Inferior parietal cortex (tissue), 1 donor: ENCODE data around the gene RIPOR2.
"Not testable (repeated sequence)": the region's sequence is repeated elsewhere in the genome, so short reads cannot be mapped to it uniquely, and the experiment has no call there.

Source experiments
- DNase-seq: peaks from one replicate; pipeline ENCODE4 v3.0.0-alpha.2; 2016; ENCODE audit errors: extremely low spot score

RIPOR2 gene

DNA sequence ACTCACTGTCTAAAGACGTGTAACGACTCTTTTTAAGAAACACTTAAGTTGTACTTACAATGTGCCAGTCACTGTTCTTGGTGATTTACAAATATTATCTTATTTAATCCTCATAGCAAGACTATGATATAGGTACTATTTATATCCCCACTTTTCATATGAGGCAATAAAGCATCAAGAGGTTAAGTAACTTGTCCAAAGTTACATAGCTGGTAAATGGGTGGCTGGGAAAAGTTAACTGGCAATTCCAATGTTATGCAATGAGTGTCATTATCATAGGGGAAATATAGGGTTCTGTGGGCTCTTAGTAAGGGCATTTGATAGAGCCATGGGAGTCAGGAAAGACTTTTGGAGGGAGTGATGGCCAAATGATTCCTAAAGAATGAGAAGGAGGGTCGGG is 21.4 kb upstream of the RIPOR2 start:
- DNase-seq: no peak

DNA sequence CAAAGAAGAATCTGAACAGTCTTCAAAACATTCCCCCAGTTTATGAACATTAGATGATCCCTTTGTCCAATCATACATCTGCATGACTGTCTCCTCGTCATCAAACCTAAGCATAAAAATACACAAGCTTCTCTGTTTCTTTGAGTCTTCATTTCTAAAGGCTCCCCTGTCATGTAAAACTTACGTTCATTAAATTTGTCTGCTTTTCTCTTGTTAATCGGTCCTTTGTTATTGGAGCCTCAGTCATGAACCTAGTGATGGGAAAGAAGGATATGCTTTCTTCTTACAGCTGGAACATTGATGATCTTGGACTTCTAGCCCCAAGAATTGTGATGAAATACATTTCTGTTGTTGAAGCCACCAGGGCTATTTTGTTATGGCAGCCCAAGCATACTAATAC is 18.0 kb upstream of the RIPOR2 start:
- DNase-seq: no peak

DNA sequence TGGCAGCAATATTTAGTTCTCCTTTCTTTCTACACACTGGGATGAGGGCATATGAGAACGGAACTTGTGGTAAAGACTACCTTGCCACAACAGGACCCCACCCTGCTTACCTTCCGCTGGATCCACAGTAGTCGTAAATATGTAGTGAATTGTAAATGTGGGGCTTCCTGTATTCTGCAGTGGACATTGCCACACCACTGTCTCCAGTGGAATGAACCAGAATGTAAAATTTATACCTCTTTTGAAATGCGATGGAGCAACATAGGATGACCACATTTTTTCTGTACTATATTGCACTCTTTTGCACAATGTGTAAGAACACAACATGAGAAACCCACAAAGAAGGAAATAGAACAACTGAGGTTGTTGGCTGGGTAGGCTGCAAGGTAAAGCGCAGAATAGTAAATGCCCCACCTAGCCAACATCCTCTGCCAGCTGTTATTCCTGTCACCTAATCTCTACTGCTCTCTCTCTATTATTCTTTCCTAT is 16.1 kb upstream of the RIPOR2 start:
- DNase-seq: no peak

DNA sequence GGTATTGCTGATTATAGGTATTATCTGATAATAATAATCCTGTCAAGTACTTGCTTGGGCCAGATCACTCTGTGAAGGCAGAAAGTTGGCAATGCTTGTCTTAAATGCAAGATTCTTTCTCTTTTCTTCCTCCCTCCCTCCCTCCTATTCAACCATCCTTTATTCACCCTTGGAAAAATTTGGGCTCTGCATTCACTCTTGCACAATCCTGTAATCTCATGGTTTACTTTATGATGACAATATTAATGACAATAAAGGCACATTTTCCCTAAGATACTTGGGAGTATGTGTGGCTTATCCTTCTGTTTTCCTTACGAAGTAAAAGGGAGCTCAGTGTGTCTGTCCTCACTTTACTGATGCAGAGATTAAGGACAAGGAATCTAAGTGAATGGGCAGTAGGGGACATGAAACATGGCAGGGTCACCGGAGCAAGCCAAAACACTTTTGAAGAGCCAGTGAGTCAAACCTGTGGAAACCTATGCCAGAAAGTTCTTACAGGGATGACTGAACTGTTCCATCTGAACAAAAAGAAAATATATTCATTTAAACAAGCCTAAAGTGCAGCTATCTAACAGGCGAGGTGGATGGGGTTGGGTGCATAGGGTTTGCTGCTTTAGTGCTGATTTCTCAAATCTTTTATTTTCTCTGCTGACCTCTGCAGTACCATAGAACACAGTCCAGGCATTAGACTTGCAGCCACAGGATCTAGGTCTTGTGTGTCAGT is 14.6 kb upstream of the RIPOR2 start:
- DNase-seq: no peak

DNA sequence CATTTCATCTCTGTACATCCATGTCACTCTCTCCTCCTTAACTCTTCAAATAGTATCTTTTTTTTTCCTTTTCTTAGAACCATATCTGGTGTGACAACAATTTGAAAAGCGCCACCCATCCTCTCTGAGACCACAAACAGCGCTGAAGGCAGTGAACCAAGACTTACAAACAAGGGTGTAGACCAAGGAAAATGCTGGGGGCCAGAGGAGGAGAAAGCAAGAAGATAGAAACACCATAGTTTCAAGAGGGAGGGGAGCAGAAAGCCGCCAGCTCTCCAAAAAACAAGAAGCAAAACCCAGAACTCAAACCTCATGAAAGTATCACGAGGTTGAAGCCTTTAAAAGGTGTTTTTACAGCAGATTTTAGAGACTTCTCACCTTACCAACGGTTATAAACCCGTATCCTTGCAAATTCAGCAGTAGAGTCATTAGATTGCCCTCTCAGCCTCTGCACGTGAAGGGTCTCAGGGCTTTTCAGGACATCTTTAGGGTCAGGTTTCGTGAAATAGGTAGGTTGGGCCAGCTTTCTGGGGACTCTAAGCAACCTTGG is 13.3 kb upstream of the RIPOR2 start:
- no peak for DNase-seq

DNA sequence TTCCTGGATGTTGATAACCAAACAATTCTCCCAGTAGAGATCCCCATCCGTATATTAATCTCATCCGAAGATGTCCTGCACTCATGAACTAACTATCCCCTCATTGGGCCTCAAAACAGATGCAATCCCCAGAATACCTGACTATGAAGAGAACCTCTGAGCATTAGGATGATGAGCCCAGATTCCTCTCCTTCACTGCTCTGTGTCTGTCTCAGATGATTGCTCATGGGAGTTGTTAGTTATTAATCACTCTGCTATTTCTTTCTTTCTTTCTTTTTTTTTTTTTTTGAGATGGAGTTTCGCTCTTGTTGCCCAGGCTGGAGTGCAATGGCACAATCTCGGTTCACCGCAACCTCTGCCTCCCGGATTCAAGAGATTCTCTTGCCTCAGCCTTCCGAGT is 12.5 kb upstream of the RIPOR2 start:
- not testable (repeated sequence) for DNase-seq

DNA sequence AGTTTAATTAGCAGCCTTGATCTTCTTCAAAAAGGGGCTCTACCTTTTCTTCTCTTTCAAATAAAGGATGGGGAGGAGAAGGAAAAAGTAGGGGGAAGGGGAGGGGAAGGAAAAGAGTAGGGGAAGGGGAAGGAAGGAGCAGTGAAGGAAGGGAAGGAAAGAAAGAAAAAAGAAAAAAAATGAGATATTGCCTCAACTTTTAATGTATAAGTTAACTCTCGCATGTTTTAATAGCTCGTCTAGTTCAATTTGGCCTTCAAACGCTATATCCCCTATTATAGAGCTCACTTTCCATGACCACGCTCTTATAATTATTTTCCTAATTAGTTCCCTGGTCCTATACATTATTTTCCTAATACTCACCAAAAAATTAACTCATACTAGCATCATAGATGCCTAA is 11.9 kb upstream of the RIPOR2 start:
- DNase-seq: no peak

DNA sequence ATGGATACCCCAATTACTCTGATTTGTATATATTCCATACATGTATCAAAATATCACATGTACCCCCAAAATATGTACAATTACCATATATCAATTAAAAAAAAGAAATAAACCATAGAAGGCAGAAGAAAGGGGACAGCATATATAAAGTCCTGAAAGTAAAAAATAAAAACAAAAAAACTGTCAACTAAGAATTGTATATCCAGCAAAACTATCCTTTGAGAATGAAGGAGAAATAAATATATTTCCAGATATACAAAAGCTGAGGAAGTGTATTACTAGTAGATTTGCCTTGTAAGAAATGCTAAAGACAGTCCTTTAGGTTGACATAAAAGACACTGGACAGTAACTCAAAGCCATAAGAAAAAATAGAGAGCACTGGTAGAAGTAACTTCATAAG is 9.3 kb upstream of the RIPOR2 start:
- no peak for DNase-seq

DNA sequence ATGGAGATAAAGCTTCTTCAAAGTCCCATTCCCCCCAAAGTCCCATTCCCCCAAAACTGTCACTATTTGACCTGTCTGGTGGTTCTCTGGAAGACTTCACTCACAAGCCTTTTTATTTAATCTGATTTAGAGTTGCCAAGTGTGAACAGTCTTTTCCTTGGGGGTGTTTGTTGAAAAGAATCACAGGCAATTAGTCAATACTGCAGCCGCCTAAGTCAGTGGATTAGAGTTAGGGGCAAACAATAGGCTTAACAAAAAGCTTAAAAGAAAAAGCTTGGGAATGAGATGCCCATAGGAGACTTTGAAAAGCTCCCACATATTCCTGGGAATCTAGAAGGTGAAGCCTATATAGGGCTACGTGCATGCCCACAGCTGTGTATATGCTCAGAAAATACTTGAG is 8.0 kb upstream of the RIPOR2 start:
- no peak for DNase-seq

DNA sequence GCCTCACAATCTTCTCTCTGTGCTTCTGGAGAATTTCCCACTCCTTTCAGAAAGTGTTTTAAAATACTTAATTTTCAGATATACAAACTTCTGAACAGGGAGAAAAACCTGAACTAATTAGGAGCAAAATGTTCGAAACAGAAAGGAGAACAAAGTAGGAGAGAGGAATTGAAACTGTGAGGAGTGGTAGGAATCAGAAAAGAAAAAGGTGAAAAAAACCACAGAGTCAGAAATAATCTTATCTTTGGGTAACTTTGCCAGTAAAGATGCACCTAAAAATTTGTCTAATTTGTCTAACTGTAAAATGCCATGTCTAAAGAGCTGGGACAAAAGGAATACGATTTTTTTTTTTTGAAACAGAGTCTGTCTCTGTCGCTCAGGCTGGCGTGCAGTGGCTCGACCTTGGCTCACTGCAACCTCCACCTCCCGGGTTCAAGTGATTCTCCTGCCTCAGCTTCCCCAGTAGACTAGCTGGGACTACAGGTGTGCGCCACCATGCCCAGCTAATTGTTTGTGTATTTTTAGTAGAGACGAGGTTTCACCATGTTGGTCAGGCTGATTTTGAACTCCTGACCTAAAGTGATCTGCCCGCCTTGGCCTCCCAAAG is 4.7 kb upstream of the RIPOR2 start:
- no peak for DNase-seq

DNA sequence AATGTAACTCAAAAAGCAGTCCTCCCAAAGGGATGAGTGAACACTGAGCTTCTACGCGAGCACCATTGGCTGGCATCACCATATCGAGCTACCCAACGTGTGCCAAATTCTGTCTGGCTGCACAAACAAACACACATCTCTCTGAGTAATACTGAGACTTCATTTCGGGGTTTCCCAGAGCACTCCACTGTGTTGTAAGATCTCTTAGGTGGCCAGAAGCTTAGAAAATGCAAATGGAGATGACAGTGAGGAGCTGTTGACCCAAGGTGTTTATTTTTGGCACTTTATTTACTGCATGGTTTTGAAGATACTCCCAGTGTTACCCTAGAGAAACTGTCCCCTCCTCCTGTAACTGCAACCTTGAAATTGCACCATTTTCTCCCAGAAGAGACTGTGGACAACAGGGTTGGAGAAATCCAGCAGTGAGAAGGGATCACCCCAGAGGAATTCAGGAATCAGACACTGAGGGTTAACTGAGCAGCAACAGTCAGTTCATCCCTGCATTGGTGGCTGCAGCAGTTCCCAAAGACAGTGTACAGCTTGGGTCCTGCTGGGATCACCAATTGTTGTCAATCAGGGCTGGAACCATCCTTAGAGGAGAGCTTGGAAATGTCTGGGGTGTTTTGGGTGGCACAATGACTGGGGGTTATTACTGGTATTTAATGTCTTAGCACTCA is 1.0 kb upstream of the RIPOR2 start:
- DNase-seq: no peak

DNA sequence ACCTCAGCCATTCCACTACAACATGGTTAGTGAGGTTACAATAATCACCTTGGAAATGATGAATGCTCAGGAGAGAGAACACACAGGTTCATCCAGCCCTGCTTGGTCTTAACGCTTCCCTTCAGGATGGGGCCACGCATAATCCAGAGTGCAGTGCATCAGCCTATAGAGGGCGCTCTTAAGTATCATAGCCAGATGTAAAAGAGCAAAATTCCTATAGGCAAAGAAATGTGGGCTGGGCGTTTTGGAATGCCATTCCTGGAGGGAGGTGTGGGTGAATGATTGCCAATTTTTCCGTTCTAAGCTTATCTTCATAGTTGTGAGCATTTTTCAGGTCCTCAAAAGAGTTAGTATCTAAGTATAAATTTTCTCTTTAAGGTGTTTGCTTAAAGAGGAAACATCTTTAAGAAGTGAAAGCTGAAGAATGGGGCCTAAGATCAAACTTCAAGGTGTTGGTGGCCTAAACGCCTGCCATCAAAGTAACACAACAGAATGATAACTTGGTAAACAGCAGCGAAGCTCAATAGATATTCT is 1.8 kb downstream of the RIPOR2 start:
- DNase-seq: no peak

DNA sequence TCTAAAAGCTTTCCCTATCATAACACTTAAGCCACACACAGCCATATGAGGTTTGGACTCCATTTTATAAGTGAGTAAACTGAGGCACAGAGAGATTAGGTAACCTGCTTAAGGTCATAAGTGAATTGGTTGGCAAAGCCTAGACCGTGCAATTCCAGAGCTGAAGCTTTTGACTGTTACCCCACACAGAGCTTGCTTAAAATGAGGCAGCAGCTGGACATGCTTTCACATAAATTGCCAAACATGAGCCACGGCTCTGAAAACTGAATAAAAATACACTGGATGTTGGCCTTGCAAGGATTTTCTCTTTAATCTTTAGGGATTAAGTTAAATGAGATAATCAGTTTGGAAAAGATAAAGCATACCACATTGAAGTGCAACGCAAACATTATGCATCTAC is 2.5 kb downstream of the RIPOR2 start:
- DNase-seq: no peak

DNA sequence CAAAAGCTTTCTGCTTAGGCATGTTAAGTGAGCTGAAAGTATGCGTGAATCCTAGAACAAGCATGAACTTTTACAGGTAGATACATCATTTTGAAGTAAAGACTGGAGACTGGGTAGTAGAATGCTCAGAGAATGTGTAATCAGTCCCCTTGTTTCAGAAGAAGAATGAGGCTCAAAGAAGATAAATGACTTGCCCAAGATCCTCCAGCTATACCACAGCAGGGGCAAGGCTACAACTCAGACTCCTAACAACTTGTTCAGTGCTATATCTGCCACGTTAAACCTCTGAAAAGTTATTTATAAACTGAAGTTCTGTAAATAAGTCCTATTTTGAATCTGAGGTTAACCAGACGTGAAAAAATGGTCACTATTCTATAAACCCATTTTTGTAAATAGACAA is 2.9 kb downstream of the RIPOR2 start:
- DNase-seq: no peak

DNA sequence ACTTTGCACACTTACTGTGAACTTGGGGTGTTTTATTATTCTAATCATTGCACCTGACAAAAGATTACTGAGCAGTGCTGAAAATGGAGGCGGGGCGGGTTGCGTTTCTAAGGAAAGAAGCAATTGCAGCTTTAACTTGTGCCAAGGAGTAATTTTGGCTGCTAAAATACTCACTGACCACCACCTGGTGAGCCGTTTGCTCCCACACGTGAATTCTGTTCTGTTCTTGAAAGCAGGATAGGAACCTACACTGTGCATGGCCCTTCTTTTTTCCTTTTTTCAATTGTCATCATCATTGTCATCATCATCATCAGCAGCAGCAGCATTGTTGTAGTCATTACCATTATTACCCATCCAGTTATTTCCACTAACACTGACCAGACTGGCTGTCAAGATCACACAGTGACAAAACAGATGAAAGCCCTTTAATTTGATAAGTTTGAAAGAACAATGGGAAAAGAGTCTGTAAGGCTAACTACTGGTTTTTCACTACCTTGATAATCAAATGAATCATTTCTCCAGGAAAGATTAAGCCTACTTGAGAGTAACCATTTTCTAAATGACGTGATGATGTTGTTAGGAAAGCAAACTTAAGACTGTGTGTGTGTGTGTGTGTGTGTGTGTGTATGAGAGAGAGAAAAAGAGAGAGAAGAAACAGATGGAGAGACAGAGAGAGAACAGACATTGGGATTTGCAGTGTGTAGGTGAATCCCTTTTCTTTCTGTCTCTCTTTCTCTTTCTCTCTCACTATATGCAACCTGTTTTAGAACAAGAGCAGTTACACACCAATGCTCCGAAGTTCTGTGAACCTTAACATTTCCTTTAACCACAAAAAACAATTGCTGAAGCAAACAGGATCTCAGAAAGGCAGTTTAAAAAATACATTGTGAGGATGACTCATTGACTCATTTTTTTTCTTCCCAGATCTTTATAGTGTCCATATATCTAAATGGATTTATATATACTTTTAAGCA is 3.8 kb downstream of the RIPOR2 start:
- no peak for DNase-seq

DNA sequence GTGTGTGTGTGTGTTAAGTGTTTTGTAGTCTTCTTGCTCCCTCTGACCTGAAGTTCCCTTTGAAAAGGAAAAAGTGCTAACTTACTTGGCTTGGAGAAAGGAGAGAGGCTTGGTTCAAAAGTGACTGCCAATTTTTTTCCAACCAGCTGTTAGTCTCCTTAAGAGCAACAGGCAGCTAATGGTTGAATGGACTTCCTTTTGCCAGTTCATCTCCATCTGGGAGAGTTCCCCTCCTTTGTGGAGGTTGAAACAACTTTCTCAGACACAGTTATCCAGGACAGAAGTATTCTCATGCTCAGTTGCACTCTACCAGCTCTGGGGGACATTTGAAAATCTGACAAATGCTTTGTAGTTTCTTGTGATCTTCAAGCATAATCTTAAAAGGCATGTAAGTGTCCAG is 4.5 kb downstream of the RIPOR2 start:
- no peak for DNase-seq

DNA sequence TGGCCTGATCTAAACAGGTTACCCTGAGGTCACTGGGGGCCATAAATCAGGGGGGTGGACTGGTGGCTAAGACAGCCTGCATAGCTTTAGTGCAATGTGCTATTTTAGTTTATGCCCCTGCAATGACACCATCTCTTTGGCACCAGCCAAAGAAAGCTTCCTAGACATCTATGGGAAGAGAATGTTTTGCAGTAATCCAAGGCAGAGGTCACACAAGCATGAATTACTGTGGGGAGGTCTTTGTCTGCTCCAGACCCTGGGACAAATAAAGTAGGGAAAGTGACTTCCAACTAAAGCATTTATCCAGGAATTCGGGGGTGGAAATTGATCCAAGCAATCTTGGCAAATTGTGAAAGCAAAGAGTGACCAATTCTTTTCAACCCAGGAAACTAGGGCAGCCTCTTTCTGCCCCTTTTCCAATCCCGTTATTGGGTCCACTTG is 5.3 kb downstream of the RIPOR2 start:
- no peak for DNase-seq

DNA sequence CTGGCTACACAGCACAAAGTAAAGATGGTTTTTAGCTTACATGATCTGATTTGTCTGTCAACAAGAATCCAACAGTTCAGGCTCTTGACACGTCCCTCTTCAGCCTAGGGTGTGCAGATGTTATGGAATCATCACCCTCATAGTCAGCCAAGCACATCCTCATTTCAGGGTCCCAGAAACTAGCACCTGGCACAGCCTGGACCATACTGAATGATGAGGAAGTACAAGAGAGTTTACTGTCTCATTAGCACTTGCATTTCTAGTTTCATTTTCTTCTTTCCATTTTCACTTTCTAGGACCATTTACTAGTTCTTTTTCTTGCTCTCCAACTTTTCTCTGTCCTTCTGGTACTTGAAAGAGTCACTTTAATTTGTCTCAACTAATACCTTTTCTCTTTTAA is 6.5 kb downstream of the RIPOR2 start:
- no peak for DNase-seq

DNA sequence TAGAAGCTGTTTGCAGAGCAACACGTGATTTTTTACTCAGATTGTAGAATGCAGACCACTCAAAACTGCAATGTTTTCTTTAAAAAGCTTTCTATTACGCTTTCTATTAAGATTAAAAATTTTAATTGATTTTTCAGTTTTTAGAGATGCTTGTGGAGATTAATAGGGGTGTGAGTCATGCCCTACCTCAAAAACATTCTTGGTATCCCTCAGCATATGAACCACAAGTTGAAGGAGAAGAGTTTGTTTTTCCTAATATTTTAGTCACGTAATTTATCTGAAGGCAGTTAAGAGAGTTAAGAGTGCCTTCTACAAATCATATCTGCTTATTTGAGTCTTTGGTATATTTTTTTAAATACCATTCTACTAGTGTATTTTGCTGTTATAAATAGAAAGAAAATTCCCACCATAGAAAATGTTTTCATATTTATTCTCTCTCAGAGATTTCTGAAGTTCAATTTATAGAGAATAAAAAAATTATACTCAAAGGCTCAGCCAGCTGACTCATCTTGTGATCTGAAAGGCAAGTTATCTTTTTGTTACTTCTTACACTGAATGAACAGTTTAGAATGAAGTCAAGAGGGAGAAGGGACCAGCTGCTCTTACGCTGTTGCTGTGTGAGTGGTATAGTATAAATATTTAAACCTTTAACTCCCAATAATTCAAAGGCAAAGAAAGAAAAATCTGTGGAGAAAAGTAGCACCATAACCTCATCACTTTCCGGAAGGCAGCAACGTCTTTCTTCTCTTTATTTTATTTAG is 7.6 kb downstream of the RIPOR2 start:
- DNase-seq: no peak

DNA sequence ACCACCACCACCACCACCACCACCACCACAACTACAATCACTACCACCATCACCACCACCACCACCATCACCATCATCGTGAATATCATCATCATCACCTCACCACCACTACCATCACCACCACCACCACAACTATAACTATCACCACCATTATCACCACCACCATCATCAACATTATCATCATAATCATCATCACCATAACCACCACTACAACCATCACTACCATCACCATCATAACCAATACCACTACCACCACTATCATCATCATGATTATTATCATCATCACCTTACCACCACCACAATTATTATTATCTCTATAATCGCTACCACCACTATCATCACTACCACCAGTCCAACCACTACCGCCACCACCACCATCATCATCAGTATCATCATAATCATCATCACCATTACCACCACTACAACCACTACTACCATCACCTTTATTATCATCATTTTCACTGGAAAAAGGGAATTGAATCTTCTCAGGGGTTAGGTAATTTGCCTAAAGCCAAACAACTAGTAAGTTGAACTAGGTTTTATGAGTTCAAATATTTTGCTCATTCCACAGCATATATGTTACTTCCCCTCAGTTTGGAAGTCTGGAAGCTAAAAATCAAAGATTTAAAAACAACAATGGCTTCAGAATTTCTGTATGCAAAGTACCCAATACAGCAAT is 8.3 kb downstream of the RIPOR2 start:
- DNase-seq: no peak
